HCT116 (cell line): Measurements from ENCODE around the gene CLASP1. TPM values are rescaled to one million over a fixed set of nuclear protein-coding genes. Genes with fewer than 3 reads are reported as not detected.

Source experiments
- ATAC-seq: fragments of 200-7000 bp; cut with Tn5 transposase; 2 replicates; pipeline ENCODE4 v1.9.1; 2020; ENCODE audit warnings: mild to moderate bottlenecking, moderate library complexity
- BruUV-seq: library from RNA; stranded (reverse); fragments of 400-500 nt; replicated peaks from 2 replicates; lab custom pipeline; 2021; lab: Mats Ljungman, UMichigan
- CTCF ChIA-PET: fragments of 300-600 bp; sonication (Branson Sonifier 250); formaldehyde crosslinking; loops from one replicate; lab custom pipeline; 2021; ENCODE audit warnings: antibody characterized with exemption; lab: Charles Lee
- POLR2A ChIA-PET: fragments of 300-600, 350-600 bp; sonication (Branson Sonifier 250); formaldehyde crosslinking; loops from one replicate; lab custom pipeline; 2021; ENCODE audit warnings: antibody characterized with exemption; lab: Charles Lee
- RAD21 ChIA-PET, 2 experiments: fragments of 300-600 bp; sonication (Branson Sonifier 250); formaldehyde crosslinking; loops; one replicate each; lab custom pipeline; 2023; ENCODE audit warnings: low total read pairs in 2 of 2; ENCODE audit not compliant: uncharacterized antibody in 2 of 2, unreplicated experiment in 2 of 2, low non-redundant PET in 1 of 2; lab: Charles Lee
- DNase-seq: peaks from one replicate; pipeline ENCODE4 v3.0.0-alpha.2; 2010; ENCODE audit warnings: low read depth, low spot score
- H2AFZ ChIP-seq: fragments of 200-600 bp; shearing (Covaris generic), sonication (generic); 2 replicates; pipeline ENCODE4 v1.6.1; 2017; ENCODE audit warnings: low read depth, mixed run types, mixed read lengths, antibody characterized with exemption, low read length; ENCODE audit not compliant: poor library complexity, severe bottlenecking
- H3K27ac ChIP-seq: 2 replicates; pipeline ENCODE4 v1.5.1; 2012; ENCODE audit warnings: low read depth, low read length
- H3K27me3 ChIP-seq: fragments of 200-600 bp; sonication (generic); 2 replicates; pipeline ENCODE4 v1.6.1; 2016; ENCODE audit warnings: mixed run types, low read length, mixed read lengths; ENCODE audit not compliant: insufficient read depth
- H3K36me3 ChIP-seq, 2 experiments: fragments of 200-500 bp in 1 of 2; fragments of 200-600 bp in 1 of 2; sonication (Bioruptor generic) in 1 of 2; sonication (generic) in 1 of 2; 2 replicates each; pipeline versions ENCODE4 v1.5.1 to v1.6.1; 2014 to 2016; ENCODE audit warnings: low read length in 2 of 2, inconsistent platforms in 1 of 2, mixed read lengths in 1 of 2, mixed run types in 1 of 2; ENCODE audit not compliant: insufficient read depth in 2 of 2, control insufficient read depth in 1 of 2
- H3K4me1 ChIP-seq, 2 experiments: fragments of 200-600 bp in 1 of 2; sonication (generic) in 1 of 2; 2 replicates each; pipeline versions ENCODE4 v1.5.1 to v1.6.1; 2012 to 2017; ENCODE audit warnings: low read length in 2 of 2, inconsistent platforms in 1 of 2, mild to moderate bottlenecking in 1 of 2, mixed read lengths in 1 of 2, mixed run types in 1 of 2, moderate library complexity in 1 of 2; ENCODE audit not compliant: insufficient read depth in 2 of 2, control insufficient read depth in 1 of 2
- H3K4me2 ChIP-seq: fragments of 200-600 bp; sonication (generic); 2 replicates; pipeline ENCODE4 v1.6.1; 2017; ENCODE audit warnings: mixed run types, low read length, mixed read lengths
- H3K4me3 ChIP-seq, 2 experiments: fragments of 200-600 bp in 1 of 2; sonication (generic) in 1 of 2; replicated peaks in 1 of 2; 2 replicates each; pipeline ENCODE4 v1.5.1; 2011 to 2016; ENCODE audit warnings: low read length in 2 of 2, control low read depth in 1 of 2, low read depth in 1 of 2, mild to moderate bottlenecking in 1 of 2, mixed read lengths in 1 of 2, mixed run types in 1 of 2
- H3K79me2 ChIP-seq: fragments of 200-600 bp; sonication (generic); 2 replicates; pipeline ENCODE4 v1.6.1; 2017; ENCODE audit warnings: mild to moderate bottlenecking, mixed run types, low read length, moderate library complexity, mixed read lengths; ENCODE audit not compliant: insufficient read depth
- H3K9ac ChIP-seq: fragments of 200-600 bp; sonication (generic); 2 replicates; pipeline ENCODE4 v1.6.1; 2016; ENCODE audit warnings: low read length, mixed read lengths
- H3K9me2 ChIP-seq: fragments of 200-600 bp; sonication (generic), shearing (Covaris generic); 2 replicates; pipeline ENCODE4 v1.6.1; 2017; ENCODE audit warnings: mixed run types, mild to moderate bottlenecking, moderate library complexity; ENCODE audit not compliant: insufficient read depth
- H3K9me3 ChIP-seq, 2 experiments: fragments of 200-500 bp in 1 of 2; fragments of 200-600 bp in 1 of 2; sonication (Bioruptor generic) in 1 of 2; sonication (generic) in 1 of 2; 2 replicates each; pipeline ENCODE4 v1.6.1; 2014 to 2017; ENCODE audit warnings: low read length in 2 of 2, mixed read lengths in 2 of 2, inconsistent platforms in 1 of 2, low read depth in 1 of 2, mild to moderate bottlenecking in 1 of 2, mixed run types in 1 of 2, moderate library complexity in 1 of 2; ENCODE audit not compliant: control insufficient read depth in 1 of 2, insufficient read depth in 1 of 2
- H4K20me1 ChIP-seq: fragments of 200-600 bp; sonication (generic), shearing (Covaris generic); 2 replicates; pipeline ENCODE4 v1.6.1; 2017; ENCODE audit warnings: mixed run types, mild to moderate bottlenecking, moderate library complexity; ENCODE audit not compliant: insufficient read depth
- CBX3 ChIP-seq: IDR thresholded peaks from 2 replicates; pipeline ENCODE4 v1.6.1; 2012; ENCODE audit warnings: low read depth
- CEBPB ChIP-seq: IDR thresholded peaks from 2 replicates; pipeline ENCODE4 v1.6.1; 2012; ENCODE audit warnings: low read depth
- EGR1 ChIP-seq: IDR thresholded peaks from 2 replicates; pipeline ENCODE4 v1.6.1; 2012; ENCODE audit warnings: low read depth
- EZH2 ChIP-seq: fragments of 200-600 bp; sonication (generic); IDR thresholded peaks from 2 replicates; pipeline ENCODE4 v1.6.1; 2017; ENCODE audit warnings: antibody characterized with exemption, mixed run types
- POLR2A ChIP-seq: IDR thresholded peaks from 2 replicates; pipeline ENCODE4 v1.7.0; 2011; ENCODE audit warnings: borderline replicate concordance; ENCODE audit not compliant: insufficient read depth, insufficient read length; ENCODE audit errors: extremely low read depth
- POLR2AphosphoS5 ChIP-seq: IDR thresholded peaks from 2 replicates; pipeline ENCODE4 v1.6.1; 2011; ENCODE audit warnings: mild to moderate bottlenecking, low read depth, low read length, moderate library complexity
- SIN3A ChIP-seq: IDR thresholded peaks from 2 replicates; pipeline ENCODE4 v1.6.1; 2012; ENCODE audit warnings: low read depth
- SP1 ChIP-seq: IDR thresholded peaks from 2 replicates; pipeline ENCODE4 v1.6.1; 2012; ENCODE audit warnings: low read depth
- SRF ChIP-seq: IDR thresholded peaks from 2 replicates; pipeline ENCODE4 v1.6.1; 2012; ENCODE audit warnings: low read depth
- TCF7L2 ChIP-seq: IDR thresholded peaks from 2 replicates; pipeline ENCODE4 v1.7.0; 2011; ENCODE audit warnings: borderline replicate concordance, inconsistent platforms; ENCODE audit not compliant: insufficient read depth, insufficient read length; ENCODE audit errors: extremely low read depth
- YY1 ChIP-seq: IDR thresholded peaks from 2 replicates; pipeline ENCODE4 v1.6.1; 2011; ENCODE audit warnings: low read length, low read depth, moderate library complexity, mild to moderate bottlenecking; ENCODE audit not compliant: insufficient replicate concordance; ENCODE audit errors: extremely low read depth
- ZNF274 ChIP-seq: fragments of 200-500 bp; sonication (Bioruptor generic); IDR thresholded peaks from 2 replicates; pipeline ENCODE4 v1.6.1; 2014; ENCODE audit warnings: mild to moderate bottlenecking, low read depth, low read length, inconsistent platforms
- intact Hi-C: fragments of 100-400 bp; cut with micrococcal nuclease; formaldehyde crosslinking; loops from 2 replicates; pipeline ENCODE4 v1.10.0; 2022
- total RNA-seq: library from RNA; stranded (reverse); gene quantifications from one replicate; pipeline ENCODE4 v1.2.1, GENCODE V29; 2021; ENCODE audit not compliant: unreplicated experiment
- TF ChIP-seq, protein P1 (sequence below): IDR thresholded peaks from 2 replicates; pipeline ENCODE4 v1.6.1; 2011; ENCODE audit warnings: mild to moderate bottlenecking, low read length, moderate library complexity; ENCODE audit not compliant: insufficient replicate concordance; ENCODE audit errors: extremely low read depth
- TF ChIP-seq, protein P2 (sequence below): IDR thresholded peaks from 2 replicates; pipeline ENCODE4 v1.6.1; 2012
- TF ChIP-seq, protein P3 (sequence below): IDR thresholded peaks from 2 replicates; pipeline ENCODE4 v1.6.1; 2012; ENCODE audit warnings: low read depth

Gene CLASP1
- total RNA-seq, 1 experiment from 2014 or later = 41.9 TPM

DNA sequence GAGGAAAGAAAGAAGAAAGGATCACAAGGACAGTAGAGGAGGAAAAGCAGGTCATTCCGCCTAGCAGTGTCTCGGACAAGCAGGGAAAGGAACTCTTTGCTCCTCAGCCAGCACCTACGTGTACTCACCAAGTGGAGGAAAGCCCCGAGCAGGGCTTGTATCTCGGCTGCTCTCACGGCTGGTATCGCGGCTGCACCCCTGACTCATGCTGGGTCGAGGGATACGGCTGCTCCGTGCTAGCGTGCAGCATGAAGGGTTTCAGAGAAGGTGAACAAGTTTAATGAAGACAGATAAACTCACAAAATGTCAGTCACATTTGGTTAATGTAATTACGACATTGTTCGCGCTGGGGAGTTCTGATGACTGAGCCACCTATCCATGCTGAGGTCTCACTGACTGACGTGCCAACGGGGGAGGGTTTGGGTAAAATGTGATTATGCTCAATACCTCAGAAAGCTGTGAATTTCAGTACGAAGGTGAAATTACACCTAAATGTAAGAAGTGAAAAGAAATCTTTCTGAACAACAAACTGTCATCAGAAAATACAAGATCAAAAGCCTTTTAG is 230.7 kb downstream of the CLASP1 start:
- ATAC-seq = no peak
- Histone ChIP-seq H3K27me3 (no peaks in the 10 kb centered on the region), H3K4me1 (no peaks in the 10 kb centered on the region), H2AFZ (no peak overlapping the region), H3K9ac (no peak overlapping the region), H3K9me2 (no peaks in the 10 kb centered on the region), H3K4me3 (no peak overlapping the region), H4K20me1 (no peaks in the 10 kb centered on the region), H3K4me2 (no peak overlapping the region), H3K9me3 (no peaks in the 10 kb centered on the region), H3K27ac (no peak overlapping the region), H3K79me2 (no peaks in the 10 kb centered on the region), H3K36me3 (peaks cover 0 to 2% of the 10 kb centered on the region in 2 experiments; a peak in 1 of 4 replicates)
- no peak for DNase-seq
- TF ChIP-seq SIN3A (no peak), POLR2A (no peak), CEBPB (no peak), YY1 (no peak), SRF (no peak)
- intact Hi-C loops = no loop called here
- CTCF ChIA-PET = no interaction called here
- BruUV-seq = no TSS peak
- RAD21 ChIA-PET = no interaction called here
- POLR2A ChIA-PET = no interaction called here

DNA sequence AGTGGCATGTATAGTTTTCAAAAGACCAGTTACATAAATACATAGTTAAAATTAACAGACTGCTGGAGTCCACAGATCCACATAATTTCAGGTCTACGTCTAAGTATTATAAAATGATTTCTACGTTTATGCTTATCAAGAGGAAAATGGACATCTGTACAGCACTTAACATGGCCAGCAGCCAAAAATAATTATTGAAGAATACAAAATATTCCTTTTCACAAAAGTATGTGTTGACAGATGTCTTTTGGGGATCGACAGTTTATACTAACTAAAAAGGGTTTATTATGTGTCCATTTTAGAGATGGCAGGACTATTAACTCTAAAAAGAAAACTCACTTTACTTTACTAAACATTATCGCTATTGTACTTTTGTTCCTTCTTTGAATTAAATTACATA is 231.4 kb downstream of the CLASP1 start:
- BruUV-seq = no TSS peak
- no peak for TF ChIP-seq EZH2
- TF ChIP-seq SP1 = no peak
- TF ChIP-seq, protein P1, sequence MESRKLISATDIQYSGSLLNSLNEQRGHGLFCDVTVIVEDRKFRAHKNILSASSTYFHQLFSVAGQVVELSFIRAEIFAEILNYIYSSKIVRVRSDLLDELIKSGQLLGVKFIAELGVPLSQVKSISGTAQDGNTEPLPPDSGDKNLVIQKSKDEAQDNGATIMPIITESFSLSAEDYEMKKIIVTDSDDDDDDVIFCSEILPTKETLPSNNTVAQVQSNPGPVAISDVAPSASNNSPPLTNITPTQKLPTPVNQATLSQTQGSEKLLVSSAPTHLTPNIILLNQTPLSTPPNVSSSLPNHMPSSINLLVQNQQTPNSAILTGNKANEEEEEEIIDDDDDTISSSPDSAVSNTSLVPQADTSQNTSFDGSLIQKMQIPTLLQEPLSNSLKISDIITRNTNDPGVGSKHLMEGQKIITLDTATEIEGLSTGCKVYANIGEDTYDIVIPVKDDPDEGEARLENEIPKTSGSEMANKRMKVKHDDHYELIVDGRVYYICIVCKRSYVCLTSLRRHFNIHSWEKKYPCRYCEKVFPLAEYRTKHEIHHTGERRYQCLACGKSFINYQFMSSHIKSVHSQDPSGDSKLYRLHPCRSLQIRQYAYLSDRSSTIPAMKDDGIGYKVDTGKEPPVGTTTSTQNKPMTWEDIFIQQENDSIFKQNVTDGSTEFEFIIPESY = no peak
- TF ChIP-seq ZNF274 = no peak
- TF ChIP-seq, protein P2, sequence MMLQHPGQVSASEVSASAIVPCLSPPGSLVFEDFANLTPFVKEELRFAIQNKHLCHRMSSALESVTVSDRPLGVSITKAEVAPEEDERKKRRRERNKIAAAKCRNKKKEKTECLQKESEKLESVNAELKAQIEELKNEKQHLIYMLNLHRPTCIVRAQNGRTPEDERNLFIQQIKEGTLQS = no peak
- no peak for TF ChIP-seq TCF7L2
- no peak for TF ChIP-seq POLR2A
- TF ChIP-seq, protein P3, sequence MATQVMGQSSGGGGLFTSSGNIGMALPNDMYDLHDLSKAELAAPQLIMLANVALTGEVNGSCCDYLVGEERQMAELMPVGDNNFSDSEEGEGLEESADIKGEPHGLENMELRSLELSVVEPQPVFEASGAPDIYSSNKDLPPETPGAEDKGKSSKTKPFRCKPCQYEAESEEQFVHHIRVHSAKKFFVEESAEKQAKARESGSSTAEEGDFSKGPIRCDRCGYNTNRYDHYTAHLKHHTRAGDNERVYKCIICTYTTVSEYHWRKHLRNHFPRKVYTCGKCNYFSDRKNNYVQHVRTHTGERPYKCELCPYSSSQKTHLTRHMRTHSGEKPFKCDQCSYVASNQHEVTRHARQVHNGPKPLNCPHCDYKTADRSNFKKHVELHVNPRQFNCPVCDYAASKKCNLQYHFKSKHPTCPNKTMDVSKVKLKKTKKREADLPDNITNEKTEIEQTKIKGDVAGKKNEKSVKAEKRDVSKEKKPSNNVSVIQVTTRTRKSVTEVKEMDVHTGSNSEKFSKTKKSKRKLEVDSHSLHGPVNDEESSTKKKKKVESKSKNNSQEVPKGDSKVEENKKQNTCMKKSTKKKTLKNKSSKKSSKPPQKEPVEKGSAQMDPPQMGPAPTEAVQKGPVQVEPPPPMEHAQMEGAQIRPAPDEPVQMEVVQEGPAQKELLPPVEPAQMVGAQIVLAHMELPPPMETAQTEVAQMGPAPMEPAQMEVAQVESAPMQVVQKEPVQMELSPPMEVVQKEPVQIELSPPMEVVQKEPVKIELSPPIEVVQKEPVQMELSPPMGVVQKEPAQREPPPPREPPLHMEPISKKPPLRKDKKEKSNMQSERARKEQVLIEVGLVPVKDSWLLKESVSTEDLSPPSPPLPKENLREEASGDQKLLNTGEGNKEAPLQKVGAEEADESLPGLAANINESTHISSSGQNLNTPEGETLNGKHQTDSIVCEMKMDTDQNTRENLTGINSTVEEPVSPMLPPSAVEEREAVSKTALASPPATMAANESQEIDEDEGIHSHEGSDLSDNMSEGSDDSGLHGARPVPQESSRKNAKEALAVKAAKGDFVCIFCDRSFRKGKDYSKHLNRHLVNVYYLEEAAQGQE = no peak
- no peak for TF ChIP-seq POLR2AphosphoS5
- no peak for TF ChIP-seq YY1
- no peak for TF ChIP-seq CEBPB
- no peak for TF ChIP-seq EGR1
- no peak for TF ChIP-seq CBX3
- TF ChIP-seq SRF = no peak

More for the DNA sequence above, 231.4 kb downstream of the CLASP1 start:
- Histone ChIP-seq H4K20me1 (no peaks in the 10 kb centered on the region), H3K4me2 (no peak overlapping the region), H2AFZ (no peak overlapping the region), H3K27me3 (no peaks in the 10 kb centered on the region), H3K79me2 (no peaks in the 10 kb centered on the region), H3K4me1 (no peaks in the 10 kb centered on the region), H3K27ac (no peak overlapping the region), H3K9me2 (no peaks in the 10 kb centered on the region), H3K9ac (no peak overlapping the region), H3K4me3 (no peak overlapping the region), H3K9me3 (no peaks in the 10 kb centered on the region), H3K36me3 (peaks cover 0 to 2% of the 10 kb centered on the region in 2 experiments; a peak in 1 of 4 replicates)
- ChIA-PET POLR2A (no interaction called here), RAD21 (no interaction called here), CTCF (no interaction called here)
- ATAC-seq = no peak
- DNase-seq = no peak
- intact Hi-C loops = no loop called here
